Stimulated activated CD4-positive, alpha-beta T cell treated with anti-CD3 and anti-CD28 coated beads, Interleukin-1b, Interleukin-23, amount 100 ng/mL, for 1 hour (primary cell): ENCODE data around the gene MSS51.

Source experiments
- DNase-seq, 2 donors: peaks; one replicate each; pipeline ENCODE4 v3.0.0-alpha.2; 2020; ENCODE audit warnings: low read depth in 2 of 2

Gene MSS51

GRCh38 chr10:73433538-73433867 is at the start of gene MSS51:
Gene MSS51, minus strand, starts transcription at chr10:73433561. Its CDS starts 5,277 bp downstream, at chr10:73428284.
- no peak for DNase-seq

GRCh38 chr10:73480158-73480557 is 46.8 kb upstream of the MSS51 start:
- no peak for DNase-seq

GRCh38 chr10:73478636-73479035 is 45.3 kb upstream of the MSS51 start:
- no peak for DNase-seq

- no peak for DNase-seq
Observed at GRCh38 chr10:73471226-73471625, 37.9 kb upstream of the MSS51 start.

GRCh38 chr10:73469579-73469978 is 36.2 kb upstream of the MSS51 start:
- DNase-seq = no peak

- DNase-seq = no peak
Observed at GRCh38 chr10:73467206-73467605, 33.8 kb upstream of the MSS51 start.

GRCh38 chr10:73465978-73466726 is 32.8 kb upstream of the MSS51 start:
- no peak for DNase-seq

- no peak for DNase-seq
Observed at GRCh38 chr10:73460897-73461296, 27.5 kb upstream of the MSS51 start.

GRCh38 chr10:73459683-73460314 is 26.4 kb upstream of the MSS51 start:
- no peak for DNase-seq

- no peak for DNase-seq
Observed at GRCh38 chr10:73456187-73456890, 23.0 kb upstream of the MSS51 start.

GRCh38 chr10:73449113-73449512 is 15.8 kb upstream of the MSS51 start:
- no peak for DNase-seq

- no peak for DNase-seq
Observed at GRCh38 chr10:73448384-73448783, 15.0 kb upstream of the MSS51 start.

GRCh38 chr10:73446926-73447325 is 13.6 kb upstream of the MSS51 start:
- no peak for DNase-seq

GRCh38 chr10:73444457-73444856 is 11.1 kb upstream of the MSS51 start:
- DNase-seq = no peak

GRCh38 chr10:73439605-73440312 is 6.4 kb upstream of the MSS51 start:
- no peak for DNase-seq

GRCh38 chr10:73439055-73439454 is 5.7 kb upstream of the MSS51 start:
- DNase-seq = no peak

GRCh38 chr10:73432646-73433537 is 469 bp downstream of the MSS51 start:
- no peak for DNase-seq

GRCh38 chr10:73426318-73426717 is 7.0 kb downstream of the MSS51 start:
- DNase-seq = no peak

- no peak for DNase-seq
Observed at GRCh38 chr10:73424478-73424877, 8.9 kb downstream of the MSS51 start.

GRCh38 chr10:73423309-73423708 is 10.1 kb downstream of the MSS51 start:
- no peak for DNase-seq

GRCh38 chr10:73416571-73416970 is 16.8 kb downstream of the MSS51 start:
- DNase-seq = no peak
